ENCODE results near the gene TFPI2. TPM values are rescaled to one million over a fixed set of nuclear protein-coding genes. Genes with fewer than 3 reads are reported as not detected.

The TFPI2 gene
- total RNA-seq, 1 donor from 2014 or later = 61.3 TPM

DNA sequence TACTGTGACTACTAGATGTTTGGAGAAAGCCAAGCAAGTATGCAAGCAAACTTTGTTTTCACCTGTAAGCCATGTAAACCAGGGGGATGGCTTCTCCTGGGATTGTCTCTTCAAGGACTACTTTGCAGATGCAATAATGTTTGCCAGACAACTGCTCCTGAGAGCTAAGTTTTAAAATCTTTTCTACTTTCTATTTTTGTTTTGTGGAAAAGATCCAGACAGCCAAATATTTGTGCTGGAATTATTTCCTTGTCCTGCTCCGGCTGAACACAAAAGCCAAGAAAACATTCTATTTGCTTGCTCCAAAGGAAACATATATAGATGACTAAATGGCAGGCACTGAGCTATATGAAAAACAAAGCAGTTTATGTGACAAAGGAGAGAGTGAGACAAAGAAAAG is 51.6 kb downstream of the TFPI2 start:
- no peak for DNase-seq (ENCODE audit: extremely low spot score, unreplicated experiment)
- peak overlapping the region; percentile 54 for H3K27ac Mint-ChIP-seq (ENCODE audit: unreplicated experiment)
- H3K9me3 Mint-ChIP-seq (ENCODE audit: unreplicated experiment) = no peaks in the 10 kb centered on the region
- H3K27me3 Mint-ChIP-seq (ENCODE audit: unreplicated experiment) = peaks cover 25% of the 10 kb centered on the region
- H3K4me3 Mint-ChIP-seq (ENCODE audit: unreplicated experiment) = no peak overlapping the region
- H3K36me3 Mint-ChIP-seq (ENCODE audit: unreplicated experiment) = no peaks in the 10 kb centered on the region
- TF ChIP-seq, protein P1, sequence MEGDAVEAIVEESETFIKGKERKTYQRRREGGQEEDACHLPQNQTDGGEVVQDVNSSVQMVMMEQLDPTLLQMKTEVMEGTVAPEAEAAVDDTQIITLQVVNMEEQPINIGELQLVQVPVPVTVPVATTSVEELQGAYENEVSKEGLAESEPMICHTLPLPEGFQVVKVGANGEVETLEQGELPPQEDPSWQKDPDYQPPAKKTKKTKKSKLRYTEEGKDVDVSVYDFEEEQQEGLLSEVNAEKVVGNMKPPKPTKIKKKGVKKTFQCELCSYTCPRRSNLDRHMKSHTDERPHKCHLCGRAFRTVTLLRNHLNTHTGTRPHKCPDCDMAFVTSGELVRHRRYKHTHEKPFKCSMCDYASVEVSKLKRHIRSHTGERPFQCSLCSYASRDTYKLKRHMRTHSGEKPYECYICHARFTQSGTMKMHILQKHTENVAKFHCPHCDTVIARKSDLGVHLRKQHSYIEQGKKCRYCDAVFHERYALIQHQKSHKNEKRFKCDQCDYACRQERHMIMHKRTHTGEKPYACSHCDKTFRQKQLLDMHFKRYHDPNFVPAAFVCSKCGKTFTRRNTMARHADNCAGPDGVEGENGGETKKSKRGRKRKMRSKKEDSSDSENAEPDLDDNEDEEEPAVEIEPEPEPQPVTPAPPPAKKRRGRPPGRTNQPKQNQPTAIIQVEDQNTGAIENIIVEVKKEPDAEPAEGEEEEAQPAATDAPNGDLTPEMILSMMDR (IDR thresholded peaks at IDR 0.05) = no peak
- peaks cover 38% of the 10 kb centered on the region for H3K4me1 Mint-ChIP-seq (ENCODE audit: unreplicated experiment)

DNA sequence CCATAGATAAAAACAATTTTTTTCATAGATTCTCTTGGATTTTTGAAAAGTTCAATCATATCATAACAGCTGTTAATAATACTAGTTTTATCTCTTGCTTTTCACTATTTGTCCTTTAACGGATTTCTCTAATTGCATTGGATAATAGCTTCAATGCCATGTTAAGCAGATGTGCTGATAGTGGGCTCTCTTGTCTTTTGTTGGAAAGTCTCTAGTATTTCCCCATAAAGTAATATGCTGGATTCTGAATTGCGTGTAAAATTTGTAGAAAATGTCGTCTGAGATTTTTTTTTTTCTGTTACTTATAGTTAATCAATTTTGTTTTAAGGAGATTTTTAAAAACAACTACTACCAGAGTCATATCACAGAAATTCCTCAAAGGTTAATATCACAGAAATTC is 53.3 kb downstream of the TFPI2 start:
- no peak overlapping the region for H3K27ac Mint-ChIP-seq (ENCODE audit: unreplicated experiment)
- H3K9me3 Mint-ChIP-seq (ENCODE audit: unreplicated experiment) = no peaks in the 10 kb centered on the region
- no peak for DNase-seq (ENCODE audit: extremely low spot score, unreplicated experiment)
- H3K4me3 Mint-ChIP-seq (ENCODE audit: unreplicated experiment) = no peak overlapping the region
- H3K36me3 Mint-ChIP-seq (ENCODE audit: unreplicated experiment) = no peaks in the 10 kb centered on the region
- peaks cover 36% of the 10 kb centered on the region for H3K4me1 Mint-ChIP-seq (ENCODE audit: unreplicated experiment)
- peaks cover 18% of the 10 kb centered on the region for H3K27me3 Mint-ChIP-seq (ENCODE audit: unreplicated experiment)
- TF ChIP-seq, protein P1 (IDR thresholded peaks at IDR 0.05) = no peak

DNA sequence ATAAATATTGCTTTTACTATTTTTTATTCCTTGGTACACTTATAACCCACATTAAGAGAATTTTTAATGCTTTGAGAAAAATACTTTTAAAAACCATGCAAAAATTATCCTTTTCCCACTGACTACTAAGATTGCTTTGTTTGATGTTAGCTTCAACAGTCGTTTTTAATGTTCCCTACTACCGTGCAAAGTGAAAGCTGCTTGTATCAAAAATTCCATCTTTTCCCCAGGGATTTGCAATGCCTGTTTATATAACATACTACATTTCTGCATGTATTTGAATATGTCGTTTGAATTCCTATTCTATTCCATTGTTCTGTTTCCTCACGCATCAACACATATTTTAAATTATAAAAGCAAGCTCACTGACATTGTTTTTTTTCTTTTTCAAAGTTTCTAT is 54.4 kb downstream of the TFPI2 start:
- peak overlapping the region; percentile 88 for H3K27ac Mint-ChIP-seq (ENCODE audit: unreplicated experiment)
- DNase-seq (ENCODE audit: extremely low spot score, unreplicated experiment) = no peak
- H3K4me1 Mint-ChIP-seq (ENCODE audit: unreplicated experiment) = peaks cover 36% of the 10 kb centered on the region
- H3K36me3 Mint-ChIP-seq (ENCODE audit: unreplicated experiment) = no peaks in the 10 kb centered on the region
- TF ChIP-seq, protein P1 (IDR thresholded peaks at IDR 0.05) = no peak
- no peaks in the 10 kb centered on the region for H3K9me3 Mint-ChIP-seq (ENCODE audit: unreplicated experiment)
- H3K4me3 Mint-ChIP-seq (ENCODE audit: unreplicated experiment) = peak overlapping the region; percentile 68
- H3K27me3 Mint-ChIP-seq (ENCODE audit: unreplicated experiment) = peaks cover 17% of the 10 kb centered on the region

DNA sequence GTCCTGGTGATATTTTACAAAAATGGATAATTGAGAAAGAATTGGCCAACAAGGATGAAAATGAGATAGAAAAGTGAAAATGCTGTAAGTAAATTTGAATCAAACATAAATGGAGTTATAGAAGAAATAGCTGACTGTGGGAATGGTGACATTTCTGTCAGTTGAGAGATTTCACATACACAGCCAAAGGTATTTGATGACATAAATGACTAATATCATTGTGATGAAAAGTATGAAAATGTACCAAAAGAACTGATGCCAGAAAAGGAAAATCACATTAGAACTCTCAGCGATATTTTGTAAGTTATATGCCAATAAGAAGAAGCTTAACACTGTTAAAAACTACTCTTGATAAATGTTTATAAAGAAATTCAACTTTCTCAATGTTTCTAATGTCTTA is 54.9 kb downstream of the TFPI2 start:
- peaks cover 38% of the 10 kb centered on the region for H3K4me1 Mint-ChIP-seq (ENCODE audit: unreplicated experiment)
- H3K9me3 Mint-ChIP-seq (ENCODE audit: unreplicated experiment) = no peaks in the 10 kb centered on the region
- peak overlapping the region; percentile 68 for H3K4me3 Mint-ChIP-seq (ENCODE audit: unreplicated experiment)
- H3K27me3 Mint-ChIP-seq (ENCODE audit: unreplicated experiment) = peaks cover 14% of the 10 kb centered on the region
- no peak for DNase-seq (ENCODE audit: extremely low spot score, unreplicated experiment)
- no peaks in the 10 kb centered on the region for H3K36me3 Mint-ChIP-seq (ENCODE audit: unreplicated experiment)
- TF ChIP-seq, protein P1 (IDR thresholded peaks at IDR 0.05) = no peak
- peak overlapping the region; percentile 88 for H3K27ac Mint-ChIP-seq (ENCODE audit: unreplicated experiment)

Other genes with a start within 250 kb of the TFPI2 start
- not detected in 2 replicates for gene GNGT1, start 15.8 kb upstream of the TFPI2 start, total RNA-seq
- 49.6 and 49.7 TPM in 2 replicates for gene GNG11, start 31.0 kb upstream of the TFPI2 start, total RNA-seq
- gene BET1, start 113.6 kb upstream of the TFPI2 start, total RNA-seq = 29.3 and 32.7 TPM in 2 replicates